ENCODE results near the gene GPT2. TPM values are rescaled to one million over a fixed set of nuclear protein-coding genes. Genes with fewer than 3 reads are reported as not detected.

Gene GPT2
- polyA plus RNA-seq, 3 donors = 31.2 to 36.7 (median 33.3) TPM

DNA sequence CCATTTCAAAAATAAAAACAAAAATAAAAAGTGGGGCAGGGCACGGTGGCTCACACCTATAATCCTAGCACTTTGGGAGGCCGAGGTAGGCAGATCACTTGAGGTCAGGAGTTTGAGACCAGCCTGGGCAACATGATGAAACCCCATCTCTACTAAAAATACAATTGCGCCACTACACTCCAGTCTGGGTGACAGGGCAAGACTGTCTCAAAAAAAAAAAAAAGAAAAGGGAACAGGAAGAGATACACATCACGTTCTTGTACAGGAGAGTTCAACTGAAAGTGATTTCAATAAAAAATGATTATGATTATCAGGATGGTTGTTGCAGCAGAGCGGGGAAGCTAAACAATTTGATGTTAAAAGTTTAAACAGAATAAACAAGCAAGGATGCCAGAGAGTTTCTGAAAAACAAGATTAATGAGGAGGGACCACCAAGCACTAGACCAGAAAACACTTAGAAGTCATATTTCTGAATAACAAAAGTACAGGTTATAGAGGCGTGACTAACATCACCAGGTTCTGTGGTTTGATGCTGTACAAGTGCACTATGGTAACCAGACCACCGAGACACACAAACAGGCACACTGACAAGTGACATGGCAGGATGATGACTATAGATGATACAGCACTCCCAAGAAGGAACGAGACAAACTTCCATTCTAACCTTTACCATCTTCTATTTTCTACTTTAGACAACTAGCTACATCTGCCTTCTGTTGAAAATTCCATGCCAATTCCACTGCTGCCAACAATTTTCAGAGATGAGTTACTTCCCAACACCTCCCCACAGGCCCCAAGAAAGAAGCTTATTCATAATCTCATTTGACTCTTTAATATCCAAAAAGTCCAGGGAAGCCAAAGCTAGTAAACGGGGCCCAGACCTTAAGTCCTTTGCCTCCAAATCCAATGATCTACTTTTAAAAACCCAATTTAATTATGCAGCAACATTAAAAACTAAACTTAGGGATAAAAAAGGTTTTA lies 77.5 kb downstream of the GPT2 start:
- DNase-seq = no peak

DNA sequence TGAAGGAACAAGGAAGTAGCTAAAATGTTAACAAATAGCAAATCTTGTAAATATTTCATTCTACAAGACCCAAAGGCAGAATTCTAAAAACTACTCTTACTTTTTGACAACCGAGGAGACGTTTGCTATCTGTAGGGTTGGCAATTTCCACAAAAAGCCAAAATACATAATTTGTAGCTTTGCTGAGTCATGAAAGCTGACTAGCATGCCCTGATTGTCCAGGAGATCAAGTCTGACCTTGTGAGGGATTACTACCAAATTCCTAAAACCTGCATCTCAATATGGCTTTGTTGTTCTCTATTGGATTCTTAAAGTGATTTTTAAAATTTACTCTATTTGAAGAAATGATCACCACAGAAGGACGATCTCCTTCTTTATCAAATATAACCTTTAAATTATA lies 78.5 kb downstream of the GPT2 start:
- no peak for DNase-seq

DNA sequence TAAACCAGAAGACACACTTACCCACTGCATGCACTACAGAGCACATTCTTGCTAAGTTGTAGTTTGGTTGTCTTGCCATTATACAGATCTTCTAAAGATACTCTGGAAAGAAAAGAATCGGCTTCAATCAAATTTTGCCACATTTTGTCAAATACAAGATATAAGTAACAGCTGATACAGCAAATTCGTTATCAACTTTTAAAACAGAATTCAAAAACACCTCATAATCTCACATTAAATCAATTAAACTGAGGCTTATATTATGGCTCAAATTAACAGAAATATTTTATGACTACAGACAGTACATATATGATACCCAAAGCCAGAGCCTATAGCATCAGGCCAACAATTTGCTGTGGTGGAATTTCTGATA lies 83.9 kb downstream of the GPT2 start:
- no peak for DNase-seq

DNA sequence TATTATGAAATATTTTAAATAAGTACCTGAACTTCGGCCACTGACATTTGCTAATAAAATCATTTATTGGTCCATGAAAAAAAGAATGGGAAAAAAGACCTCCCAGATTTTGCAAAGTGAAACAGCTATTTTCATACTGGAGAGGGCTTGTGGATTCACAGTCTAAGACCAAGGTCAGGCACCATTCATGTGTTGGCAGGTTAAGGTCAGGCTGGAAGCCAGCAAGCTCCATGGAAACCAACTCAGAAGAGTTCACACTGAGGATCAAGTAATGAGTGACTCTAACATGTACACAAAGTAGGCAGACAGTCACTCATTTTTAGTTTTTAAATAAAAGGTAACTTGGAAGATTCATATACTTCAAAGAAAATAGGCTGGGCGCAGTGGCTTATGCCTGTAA lies 85.9 kb downstream of the GPT2 start:
- DNase-seq = no peak

DNA sequence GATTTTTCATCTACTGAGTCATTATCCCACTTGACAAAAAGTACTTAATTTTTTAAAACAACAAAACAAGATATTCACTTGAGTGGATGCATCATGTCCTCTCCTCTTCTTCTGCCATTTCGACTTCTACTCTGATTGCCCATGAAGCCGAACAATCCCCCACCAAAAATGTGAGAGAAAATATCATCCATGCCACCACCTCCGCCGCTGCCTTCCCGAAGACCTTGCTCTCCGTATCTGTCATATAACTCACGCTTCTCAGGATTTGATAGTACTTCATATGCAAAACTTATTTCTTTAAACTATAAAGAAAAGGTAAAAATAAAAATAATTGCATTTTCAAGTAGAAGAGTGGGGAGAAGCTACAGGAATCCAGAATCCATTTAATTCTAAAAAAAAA lies 87.1 kb downstream of the GPT2 start:
- no peak for DNase-seq

DNA sequence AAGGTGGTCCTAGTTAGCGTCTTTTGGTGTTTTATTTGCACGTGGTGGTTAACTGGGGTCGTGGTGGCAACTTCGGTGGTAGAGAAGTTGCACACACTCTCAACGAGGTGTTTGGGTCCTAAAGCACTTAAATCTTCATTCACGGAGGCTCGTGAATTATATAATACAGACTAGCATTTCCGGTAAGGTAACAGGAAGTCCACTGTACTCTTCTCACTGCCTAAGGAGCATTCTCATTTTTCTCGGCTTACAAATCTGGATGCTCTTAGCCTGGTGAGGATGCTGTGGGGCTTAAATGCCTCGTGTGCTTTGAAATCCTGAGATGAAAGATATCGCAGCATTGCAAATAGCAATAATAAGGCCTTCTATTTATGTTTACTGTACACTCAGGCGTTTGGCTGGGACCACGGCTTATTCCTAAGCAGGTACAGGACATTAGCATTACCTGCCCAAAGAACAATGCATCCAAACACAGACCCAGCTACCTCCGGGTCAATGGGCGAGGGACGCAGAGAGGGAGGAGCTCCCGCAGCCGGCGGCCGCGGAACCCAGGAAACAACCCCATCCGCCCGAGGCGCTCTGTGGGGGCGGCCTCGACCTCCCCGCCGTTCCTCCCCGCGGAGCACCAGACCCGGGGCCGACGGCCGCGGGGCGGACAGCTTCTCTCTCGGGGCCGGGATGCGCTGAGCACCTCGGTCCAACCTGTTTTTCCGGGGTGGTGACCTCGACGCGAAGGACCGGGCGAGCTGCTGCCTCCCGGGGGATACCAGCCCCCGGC lies 88.5 kb downstream of the GPT2 start:
- DNase-seq = peak; percentile 22

DNA sequence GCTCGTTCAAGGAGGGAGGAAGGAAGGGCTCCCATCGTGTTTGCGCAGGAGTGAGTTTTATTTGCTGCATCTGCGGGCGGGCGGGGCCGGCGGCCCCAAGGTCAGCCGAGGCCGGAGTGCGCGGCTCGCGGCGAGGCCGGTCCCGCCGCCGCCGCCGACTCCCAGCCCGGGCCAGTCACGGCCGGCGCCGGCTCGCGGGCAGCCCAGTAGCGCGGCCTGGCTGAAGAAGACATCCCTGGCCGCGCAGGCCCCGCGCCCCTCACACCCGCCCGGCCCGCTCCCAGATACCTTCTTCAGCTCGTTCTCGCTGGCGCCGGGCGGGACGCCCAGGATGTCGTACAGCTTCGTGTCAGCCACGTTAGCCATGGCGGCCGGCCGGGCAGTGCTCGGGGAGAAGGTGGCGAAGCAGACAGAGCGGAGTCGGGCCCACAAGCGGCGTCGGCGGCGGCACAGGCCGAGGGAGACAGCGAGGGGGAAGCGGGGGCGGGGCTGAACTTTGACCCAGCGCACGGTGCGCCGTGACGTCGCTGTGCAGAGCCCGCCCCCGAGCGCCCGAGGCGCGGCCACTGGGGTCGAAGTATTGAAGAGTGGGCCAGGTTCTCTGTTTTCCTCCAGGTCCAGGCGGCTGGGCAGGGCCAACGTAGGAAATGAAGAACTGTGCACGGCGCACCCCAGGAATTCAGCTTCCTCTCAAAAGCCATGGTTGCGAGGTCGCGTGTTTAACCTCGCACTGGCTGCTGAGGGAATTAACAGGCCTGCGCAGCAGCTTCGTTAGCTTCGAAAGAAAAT lies 89.2 kb downstream of the GPT2 start, which contains the start of gene DNAJA2:
Gene DNAJA2 (minus strand): TSS at position 468 of the 789 bp plus-strand sequence. CDS start 102 bp downstream, at position 366.
- DNase-seq = peak; percentile 91

DNA sequence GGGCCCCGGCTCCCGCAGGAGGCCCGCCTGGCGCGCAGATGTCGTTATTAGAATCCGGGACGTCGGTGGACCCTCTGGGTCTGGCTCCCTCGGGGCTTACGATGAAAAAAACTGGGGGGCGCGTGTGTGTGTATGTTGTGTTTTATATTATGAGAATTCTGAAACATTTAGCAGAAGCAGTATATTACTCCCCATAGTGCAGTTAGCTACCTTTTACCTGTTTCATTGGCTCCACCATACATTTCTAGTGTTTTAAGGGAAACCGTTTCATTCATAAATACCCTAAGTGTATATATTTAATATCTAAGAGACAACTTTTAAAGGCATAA lies 89.8 kb downstream of the GPT2 start:
- no peak for DNase-seq

DNA sequence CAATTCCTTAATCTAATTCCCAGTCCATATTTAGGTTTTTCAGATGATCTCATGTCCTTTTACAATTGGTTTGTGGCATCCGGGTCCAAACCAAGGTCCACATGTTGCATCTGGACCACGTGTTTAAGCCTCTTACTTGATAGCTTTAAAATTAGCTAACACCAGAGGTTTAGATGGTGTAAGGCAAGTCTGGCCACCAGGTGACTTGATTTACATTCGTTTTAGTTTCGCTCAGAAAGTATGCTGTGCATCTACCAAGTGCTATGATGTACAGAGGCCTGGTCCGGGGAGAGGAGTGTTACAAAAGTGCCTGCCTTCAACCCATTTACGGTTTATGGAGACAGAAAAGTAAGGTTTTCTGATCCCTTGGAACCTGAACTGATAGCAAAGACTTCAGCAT lies 90.2 kb downstream of the GPT2 start:
- no peak for DNase-seq

DNA sequence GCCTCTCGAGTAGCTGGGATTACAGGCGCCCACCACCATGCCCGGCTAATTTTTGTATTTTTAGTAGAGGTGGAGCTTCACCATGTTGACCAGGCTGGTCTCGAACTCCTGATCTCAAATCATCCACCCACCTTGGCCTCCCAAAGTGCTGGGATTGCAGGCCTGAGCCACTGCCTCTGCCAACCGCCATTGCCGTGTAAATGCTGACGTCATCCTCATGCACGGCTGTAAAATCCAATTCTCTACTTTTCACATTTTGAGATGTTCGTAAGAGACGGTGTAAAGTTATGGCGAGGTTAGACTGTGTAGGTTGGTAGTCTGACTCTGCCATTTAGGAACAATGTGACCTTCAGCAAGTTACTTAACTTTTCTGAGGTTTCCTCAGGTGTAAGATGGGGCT lies 91.0 kb downstream of the GPT2 start:
- DNase-seq = no peak

DNA sequence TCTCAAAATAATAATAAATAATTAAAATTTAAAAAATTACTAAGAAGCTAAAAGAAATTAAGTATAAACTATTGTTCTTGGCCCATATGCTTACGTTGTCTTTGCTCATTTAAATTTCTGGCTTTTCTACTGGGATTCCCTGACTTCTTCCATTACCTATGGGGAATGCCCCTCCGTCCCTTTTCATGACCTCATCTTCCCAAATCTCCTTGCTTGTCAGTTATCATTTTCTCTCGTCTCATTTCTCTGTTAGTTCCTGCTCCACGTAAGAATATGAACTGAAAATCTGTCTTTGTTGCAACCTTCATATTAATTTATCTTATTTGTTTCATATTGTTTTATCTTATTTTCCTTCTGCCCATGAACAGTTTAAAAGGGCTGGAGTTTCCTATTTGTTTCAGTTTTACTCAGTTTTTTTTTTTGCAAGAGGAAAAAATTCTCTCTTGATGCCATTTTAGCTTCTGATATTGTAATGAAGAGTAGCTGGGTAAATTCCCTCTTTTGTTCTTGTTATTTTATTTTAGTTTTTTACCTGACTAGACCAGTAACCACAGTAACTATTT lies 91.8 kb downstream of the GPT2 start:
- no peak for DNase-seq

DNA sequence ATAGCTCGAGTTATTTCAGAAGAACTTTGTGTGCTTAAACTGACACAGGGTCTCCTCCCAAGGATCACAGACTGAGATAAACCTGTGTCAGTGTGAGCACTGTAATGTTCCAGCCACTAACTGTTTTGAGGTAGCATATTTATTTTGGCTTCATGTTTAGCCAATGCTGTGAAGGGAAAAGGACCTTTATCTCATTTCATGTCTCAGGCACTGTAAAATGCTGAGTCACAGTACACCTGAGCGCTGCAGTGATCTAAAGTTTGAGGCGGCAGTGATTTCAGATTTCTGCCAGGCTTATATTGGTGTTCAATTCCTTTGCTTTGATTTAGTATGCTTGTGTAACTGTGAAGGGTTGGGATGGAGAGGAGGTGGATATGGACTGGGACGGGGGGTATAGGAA lies 92.4 kb downstream of the GPT2 start:
- no peak for DNase-seq

Other genes starting within 250 kb of the GPT2 start
- 100 to 1,000 TPM; 144 to 178 (median 148) TPM for gene VPS35, start 195.2 kb upstream of the GPT2 start, polyA plus RNA-seq (ENCODE audit: insufficient read length in 3 of 3)
- 10 to 100 TPM; 15.0 to 35.9 (median 33.1) TPM for gene ORC6, start 194.7 kb upstream of the GPT2 start, polyA plus RNA-seq (ENCODE audit: insufficient read length in 3 of 3)
- gene MYLK3, start 136.0 kb upstream of the GPT2 start, polyA plus RNA-seq (ENCODE audit: insufficient read length in 3 of 3) = 1 to 10 TPM in 2 of 3 donors, under 1 TPM in 1; 0.67 to 1.8 (median 1.0) TPM
- 10 to 100 TPM; 26.3 to 29.1 (median 26.5) TPM for gene C16orf87, start 53.2 kb upstream of the GPT2 start, polyA plus RNA-seq (ENCODE audit: insufficient read length in 3 of 3)
- gene DNAJA2, start 89.3 kb downstream of the GPT2 start, polyA plus RNA-seq (ENCODE audit: insufficient read length in 3 of 3) = 10 to 100 TPM; 75.1 to 88.0 (median 84.2) TPM